Pancreas (tissue), 10 donors: ENCODE results near the gene NUDT1. TPM values are rescaled to one million over a fixed set of nuclear protein-coding genes. Genes with fewer than 3 reads are reported as not detected.

ENCODE experiments used
- ATAC-seq, 4 donors: fragments of 200-7000 bp; cut with Tn5 transposase; one replicate each; pipeline versions ENCODE4 v1.8.0 to v1.9.1; 2020; ENCODE audit warnings: mild to moderate bottlenecking in 4 of 4, moderate library complexity in 4 of 4
- DNase-seq, 6 donors: peaks; one replicate each; pipeline ENCODE4 v3.0.0-alpha.2; 2020
- FAIRE-seq: peaks from 2 replicates; lab custom pipeline; 2012; peaks lifted over from hg19 to GRCh38; lab: Jason Lieb, UNC
- H3K27ac ChIP-seq, 4 donors: fragments of 200-600 bp; sonication (generic); 1 replicate in 3 of 4; 2 replicates in 1 of 4; pipeline versions ENCODE4 v1.5.0 to v1.8.0; 2020
- H3K27me3 ChIP-seq, 4 donors: fragments of 200-600 bp; one replicate each; pipeline ENCODE4 v1.8.0; 2021
- H3K36me3 ChIP-seq, 3 donors: fragments of 200-600 bp; sonication (generic) in 1 of 3; one replicate each; pipeline versions ENCODE4 v1.5.0 to v1.8.0; 2020 to 2021
- H3K4me1 ChIP-seq, 3 donors: fragments of 200-600 bp; one replicate each; pipeline ENCODE4 v1.8.0; 2021
- H3K4me3 ChIP-seq, 4 donors: fragments of 200-600 bp; sonication (generic) in 2 of 4; one replicate each; pipeline versions ENCODE4 v1.5.0 to v1.8.0; 2020 to 2021
- H3K9me3 ChIP-seq, 4 donors: fragments of 200-600 bp; one replicate each; pipeline ENCODE4 v1.8.0; 2021
- CTCF ChIP-seq, 4 donors: fragments of 200-600 bp; sonication (generic) in 3 of 4; IDR thresholded peaks; one replicate each; pipeline versions ENCODE4 v1.5.0 to v1.8.0; 2021; ENCODE audit warnings: antibody characterized with exemption in 4 of 4
- WGBS, 2 donors: extraction: QIAGEN DNeasy Blood & Tissue Kit; methylation state at CpG; one replicate each; pipeline ENCODE4 v1.1.7; 2013; 5-methylcytosine and 5-hydroxymethylcytosine counted together
- intact Hi-C, 3 donors: fragments of 100-400 bp; cut with DNase I; formaldehyde crosslinking; loops; one replicate each; pipeline versions ENCODE4 v1.11.1 to v1.14.2; 2022
- polyA plus RNA-seq, 2 donors: library from polyadenylated mRNA; stranded (reverse); fragments of 200-250 nt; gene quantifications; one replicate each; pipeline ENCODE4 v1.2.3, GENCODE V29; 2013
- total RNA-seq, 6 donors: library from RNA; stranded (reverse); fragmentation: NEBNext Ultra II Directional in 4 of 6; extraction: Animal tissue kit (Norgen Biotek cat#: 25700) in 4 of 6; gene quantifications; one replicate each; pipeline versions ENCODE4 v1.2.1 to v1.2.4, GENCODE V29; 2021 to 2023
- donor health status: healthy with polysubstance abuse.
- donor health status: DM: no; HTN: no; CAD: no; lungs with moderate emphysema.
- donor health status: DM: no; HTN: no; CAD: no.
- donor health status: control.
- donor health status: control.
- donor health status: Bipolar disorder and iron deficiency.
- donor health status: DM: yes; HTN: yes; CAD: no.
- donor health status: DM: no; HTN: no; CAD: no.
- donor health status: DM: no; HTN: no; CAD: no.
- donor health status: DM: yes; HTN: yes; CAD: no.

NUDT1 gene
- total and polyA plus RNA-seq, 8 donors, result 2.6 to 7.2 (median 4.6) TPM

- intact Hi-C loops, result no loop called here
- no peak for TF ChIP-seq CTCF (IDR thresholded peaks at IDR 0.05)
- peak overlapping the region; percentile 79 to 97 (median 92) for H3K4me3 ChIP-seq
- no peak for DNase-seq
- no peaks in the 10 kb centered on the region for H3K27me3 ChIP-seq
- peak; percentile 6 to 26 (median 12) for ATAC-seq
- FAIRE-seq, result no peak
- no peak overlapping the region for H3K27ac ChIP-seq
- WGBS, 2 donors, result 8 to 20% methylated on average over 21 of the region's 21 CpGs
- H3K4me1 ChIP-seq, result peaks cover 0 to 10% (median 7%) of the 10 kb centered on the region in 3 donors
- H3K9me3 ChIP-seq, result no peaks in the 10 kb centered on the region
- peaks cover 0 to 4% (median 0%) of the 10 kb centered on the region in 3 donors for H3K36me3 ChIP-seq
Measured at GRCh38 chr7:2242541-2243429, 759 bp downstream of the NUDT1 start.

GRCh38 chr7:2243458-2243857 lies 1.4 kb downstream of the NUDT1 start:
- Histone ChIP-seq H3K27me3 (no peaks in the 10 kb centered on the region), H3K4me3 (no peak overlapping the region), H3K27ac (no peak overlapping the region), H3K36me3 (no peaks in the 10 kb centered on the region), H3K4me1 (peaks cover 0 to 10% (median 7%) of the 10 kb centered on the region in 3 donors), H3K9me3 (no peaks in the 10 kb centered on the region)
- FAIRE-seq (no peak), DNase-seq (no peak), ATAC-seq (no peak)
- 80 to 93% methylated on average over 12 of the region's 12 CpGs for WGBS, 2 donors
- TF ChIP-seq CTCF (IDR thresholded peaks at IDR 0.05), result no peak
- intact Hi-C loops, result no loop called here

- H3K27me3 ChIP-seq, result no peaks in the 10 kb centered on the region
- H3K4me1 ChIP-seq, result peaks cover 0 to 10% (median 7%) of the 10 kb centered on the region in 3 donors
- intact Hi-C loops, result no loop called here
- FAIRE-seq (no peak), ATAC-seq (no peak), DNase-seq (peak in 1 of 6 donors; percentile 52)
- 77 to 82% methylated on average over 25 of the region's 25 CpGs for WGBS, 2 donors
- no peak overlapping the region for H3K4me3 ChIP-seq
- no peaks in the 10 kb centered on the region for H3K9me3 ChIP-seq
- no peak for TF ChIP-seq CTCF (IDR thresholded peaks at IDR 0.05)
- H3K27ac ChIP-seq, result no peak overlapping the region
- H3K36me3 ChIP-seq, result no peaks in the 10 kb centered on the region
Measured at GRCh38 chr7:2244404-2244995, 2.5 kb downstream of the NUDT1 start.

GRCh38 chr7:2245883-2246675 lies 4.1 kb downstream of the NUDT1 start:
- 74 to 81% methylated on average over 22 of the region's 22 CpGs for WGBS, 2 donors
- ATAC-seq, result no peak

More at GRCh38 chr7:2245883-2246675, 4.1 kb downstream of the NUDT1 start:
- Histone ChIP-seq H3K27me3 (no peaks in the 10 kb centered on the region), H3K27ac (no peak overlapping the region), H3K4me3 (no peak overlapping the region), H3K9me3 (no peaks in the 10 kb centered on the region), H3K4me1 (peaks cover 0 to 7% (median 2%) of the 10 kb centered on the region in 3 donors), H3K36me3 (no peaks in the 10 kb centered on the region)
- no peak for TF ChIP-seq CTCF (IDR thresholded peaks at IDR 0.05)
- peak in 1 of 6 donors; percentile 65 for DNase-seq
- intact Hi-C loops, result no loop called here
- no peak for FAIRE-seq
